Glomerular endothelial cell (primary cell): ENCODE data around the gene HCFC1R1. TPM values are rescaled to one million over a fixed set of nuclear protein-coding genes. Genes with fewer than 3 reads are reported as not detected.

Source experiments
- DNase-seq: peaks from one replicate; pipeline ENCODE4 v3.0.0-alpha.2; 2011; ENCODE audit warnings: low read depth, low spot score; ENCODE audit errors: extremely low read depth
- total RNA-seq: library from RNA; depleted of rRNA; stranded (reverse); fragments of >200 nt; gene quantifications from 2 replicates; pipeline ENCODE4 v1.2.3, GENCODE V29; 2015

The HCFC1R1 gene
- total RNA-seq, 1 donor from 2014 or later: 24.7 TPM

DNA sequence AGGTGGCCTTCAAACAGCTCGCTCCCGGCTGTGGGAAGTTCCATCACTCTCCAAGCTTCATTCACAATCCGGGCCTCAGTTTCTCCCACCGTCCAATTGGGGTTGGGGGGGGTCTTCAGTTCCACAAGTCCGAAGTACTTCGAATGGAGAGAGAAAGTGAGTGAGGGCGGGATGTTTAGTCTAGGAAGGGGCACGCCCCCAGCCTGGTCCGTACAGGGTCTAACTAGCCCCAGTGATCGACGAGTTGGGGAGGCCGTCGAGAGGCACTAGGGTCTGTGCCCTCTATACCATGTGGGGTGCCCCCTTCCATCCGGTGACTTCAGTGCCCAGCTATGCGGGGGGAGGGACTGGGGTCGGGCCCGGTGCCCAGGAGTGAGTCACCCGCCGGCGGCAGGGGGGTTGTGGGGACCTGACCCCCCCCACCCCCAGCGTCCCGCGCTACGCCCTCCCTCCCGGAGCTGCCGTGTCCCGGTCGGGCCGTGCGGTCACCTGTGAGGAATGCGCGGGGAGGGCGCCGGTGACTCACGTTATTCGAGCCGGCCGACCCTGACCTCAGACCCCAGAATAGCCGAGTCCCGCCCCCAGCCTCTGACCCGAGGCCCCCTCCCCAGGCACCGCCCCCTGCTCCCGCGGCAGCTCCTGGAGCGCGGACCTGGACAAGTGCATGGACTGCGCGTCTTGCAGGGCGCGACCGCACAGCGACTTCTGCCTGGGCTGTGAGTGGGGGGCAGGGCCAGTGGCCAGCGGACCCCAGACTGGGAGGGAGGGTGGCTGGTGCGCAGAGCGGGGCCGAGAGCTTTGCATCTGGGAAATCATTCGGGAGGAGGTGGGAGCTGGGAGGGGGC, 2.9 kb downstream of the HCFC1R1 start:
- DNase-seq: no peak

DNA sequence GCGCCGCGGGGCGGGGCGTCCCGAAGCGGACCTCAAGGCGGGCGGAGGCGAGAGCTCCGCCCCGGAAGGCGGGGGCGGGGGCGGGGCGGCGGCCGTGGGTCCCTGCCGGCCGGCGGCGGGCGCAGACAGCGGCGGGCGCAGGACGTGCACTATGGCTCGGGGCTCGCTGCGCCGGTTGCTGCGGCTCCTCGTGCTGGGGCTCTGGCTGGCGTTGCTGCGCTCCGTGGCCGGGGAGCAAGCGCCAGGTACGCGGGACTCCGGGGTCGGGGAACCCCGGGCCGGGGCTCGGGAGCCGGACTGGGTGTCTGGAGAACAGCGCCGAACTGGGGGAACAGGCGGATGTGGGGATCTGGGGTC, 3.5 kb downstream of the HCFC1R1 start, which contains the start of gene TNFRSF12A:
Gene TNFRSF12A, plus strand, starts transcription at position 122 of the 357 bp plus-strand sequence. Its CDS starts 30 bp downstream, at position 152.
- no peak for DNase-seq

DNA sequence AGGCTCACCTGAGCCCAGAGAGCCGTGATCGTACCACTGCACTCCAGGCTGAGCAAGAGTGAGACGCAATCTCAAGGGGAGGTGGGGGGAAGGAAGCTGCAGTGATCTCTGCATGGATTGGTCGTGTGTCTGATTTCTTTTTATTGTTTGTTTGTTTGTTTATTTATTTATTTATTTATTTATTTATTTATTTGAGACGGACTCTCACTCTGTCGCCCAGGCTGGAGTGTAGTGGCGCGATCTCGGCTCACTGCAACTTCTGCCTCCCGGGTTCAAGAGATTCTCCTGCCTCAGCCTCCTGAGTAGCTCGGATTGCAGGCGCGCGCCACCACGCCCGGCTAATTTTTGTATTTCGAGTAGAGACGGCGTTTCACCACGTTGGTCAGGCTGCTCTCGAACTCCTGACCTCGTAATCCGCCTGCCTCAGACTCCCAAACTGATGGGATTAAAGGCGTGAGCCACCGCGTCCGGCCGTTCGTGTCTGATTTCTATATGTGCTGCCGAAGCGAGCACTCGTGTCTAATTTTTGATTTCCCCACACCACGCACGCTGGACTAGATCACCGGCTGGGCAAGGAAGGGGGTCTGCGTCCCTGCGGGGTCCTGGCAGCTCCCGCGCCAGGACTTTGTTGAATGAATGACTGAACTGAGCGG, 4.0 kb downstream of the HCFC1R1 start:
- DNase-seq: no peak

DNA sequence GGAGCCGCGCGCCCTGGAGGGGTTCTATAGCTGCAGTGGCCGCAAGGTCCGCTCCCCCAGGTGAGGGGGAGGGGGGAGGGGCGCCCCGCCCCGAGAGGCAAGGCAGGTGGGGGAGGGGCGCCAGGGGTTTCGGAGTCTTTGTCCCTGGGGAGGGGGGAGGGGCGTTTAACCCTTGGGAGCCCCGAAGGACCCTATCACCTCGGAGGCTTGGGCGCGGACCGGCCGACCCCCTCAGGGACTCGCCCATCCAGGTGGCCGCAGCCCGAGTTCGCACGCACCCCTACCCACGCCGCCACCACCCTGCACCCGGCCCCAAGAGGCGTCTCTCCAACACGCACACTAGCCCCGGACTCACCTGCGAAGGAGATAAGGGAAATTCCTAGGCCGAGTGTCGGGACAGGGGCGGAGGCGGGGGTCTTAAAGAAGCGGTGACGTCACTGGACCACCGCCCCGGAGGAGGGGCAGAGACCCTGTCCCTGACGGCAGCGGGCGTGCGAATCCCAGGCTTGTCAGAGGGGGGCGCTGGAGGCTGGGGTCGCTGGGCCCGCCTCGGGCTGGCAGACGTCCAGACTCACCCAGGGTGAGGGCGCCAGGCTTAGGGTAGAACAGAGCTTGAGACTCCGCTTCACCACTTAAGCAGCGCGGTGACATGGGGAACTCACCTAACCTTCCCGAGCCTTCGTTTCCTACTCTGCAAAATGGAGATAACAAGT, 5.8 kb downstream of the HCFC1R1 start, which contains the start of gene CLDN6:
Gene CLDN6, minus strand, starts transcription at position 390 of the 713 bp plus-strand sequence. CDS start 2,162 bp downstream, outside the sequence.
- no peak for DNase-seq

DNA sequence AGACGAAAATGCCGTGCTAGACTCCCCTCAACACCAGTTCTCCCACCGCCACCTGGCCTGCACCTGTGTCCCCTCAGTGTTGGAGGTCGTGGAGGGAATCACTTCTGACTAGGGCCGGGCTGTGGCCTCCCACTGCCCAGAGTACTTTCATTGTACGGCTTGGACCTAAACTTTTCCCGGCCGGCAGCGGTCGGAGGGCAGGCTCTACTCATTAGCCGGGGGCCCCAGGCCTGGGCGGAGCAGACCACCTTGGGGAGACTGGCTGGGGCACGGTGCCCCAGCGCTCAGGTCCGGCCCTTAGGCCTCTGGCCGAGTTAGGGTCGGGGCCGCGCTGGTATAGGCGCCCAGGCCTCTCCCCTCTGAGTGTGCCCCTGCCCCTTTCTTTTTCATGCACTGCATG, 6.4 kb downstream of the HCFC1R1 start:
- no peak for DNase-seq

DNA sequence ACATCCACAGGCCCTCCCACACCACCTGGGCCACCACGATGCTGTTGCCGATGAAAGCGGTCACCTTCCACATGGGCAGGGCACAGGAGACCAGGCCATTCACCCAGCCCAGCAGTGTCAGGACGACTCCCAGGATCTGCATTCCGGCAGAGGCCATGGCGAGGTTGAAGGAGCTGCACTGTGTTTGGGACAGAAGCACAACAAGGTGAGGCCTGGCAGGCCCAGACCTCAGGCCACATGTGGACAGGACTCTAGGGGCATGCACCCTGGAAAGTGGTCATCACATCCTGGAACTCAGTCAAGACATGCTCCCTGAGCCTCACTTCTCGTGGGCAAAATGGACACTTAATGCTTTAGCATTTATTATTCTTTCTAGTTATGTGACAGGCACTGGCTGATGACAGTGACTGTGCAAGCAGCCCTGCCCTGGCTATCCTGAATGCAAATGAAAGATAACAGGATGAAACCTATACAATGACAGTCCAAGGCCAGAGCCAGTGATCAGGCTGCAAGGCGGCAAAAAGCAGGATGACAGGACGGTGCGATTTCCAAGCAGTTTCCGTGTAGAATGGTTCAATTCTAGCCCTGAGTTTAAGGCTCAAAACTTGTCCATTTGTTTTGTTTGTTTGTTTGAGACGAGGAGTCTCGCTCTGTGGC, 7.7 kb downstream of the HCFC1R1 start:
- no peak for DNase-seq

DNA sequence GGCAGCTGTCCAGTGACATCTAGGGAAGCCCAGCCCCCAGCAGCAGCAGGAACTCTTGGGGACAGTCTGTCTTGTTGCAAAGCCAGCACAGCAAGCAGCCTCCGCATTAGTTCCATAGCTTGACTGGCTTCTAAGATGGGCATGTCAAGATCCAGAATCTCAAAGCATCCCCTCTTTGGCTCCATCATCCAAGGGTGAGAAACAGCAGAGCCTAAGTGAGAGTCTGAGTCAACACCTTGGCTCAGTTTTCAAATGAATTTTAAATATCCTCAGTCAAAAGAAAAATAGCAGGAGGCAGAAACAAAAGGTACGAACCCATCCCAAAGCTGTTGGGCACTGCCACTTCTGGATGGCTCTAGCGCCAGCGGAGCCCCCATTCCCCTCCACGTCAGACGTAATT, 8.8 kb downstream of the HCFC1R1 start:
- DNase-seq: no peak

DNA sequence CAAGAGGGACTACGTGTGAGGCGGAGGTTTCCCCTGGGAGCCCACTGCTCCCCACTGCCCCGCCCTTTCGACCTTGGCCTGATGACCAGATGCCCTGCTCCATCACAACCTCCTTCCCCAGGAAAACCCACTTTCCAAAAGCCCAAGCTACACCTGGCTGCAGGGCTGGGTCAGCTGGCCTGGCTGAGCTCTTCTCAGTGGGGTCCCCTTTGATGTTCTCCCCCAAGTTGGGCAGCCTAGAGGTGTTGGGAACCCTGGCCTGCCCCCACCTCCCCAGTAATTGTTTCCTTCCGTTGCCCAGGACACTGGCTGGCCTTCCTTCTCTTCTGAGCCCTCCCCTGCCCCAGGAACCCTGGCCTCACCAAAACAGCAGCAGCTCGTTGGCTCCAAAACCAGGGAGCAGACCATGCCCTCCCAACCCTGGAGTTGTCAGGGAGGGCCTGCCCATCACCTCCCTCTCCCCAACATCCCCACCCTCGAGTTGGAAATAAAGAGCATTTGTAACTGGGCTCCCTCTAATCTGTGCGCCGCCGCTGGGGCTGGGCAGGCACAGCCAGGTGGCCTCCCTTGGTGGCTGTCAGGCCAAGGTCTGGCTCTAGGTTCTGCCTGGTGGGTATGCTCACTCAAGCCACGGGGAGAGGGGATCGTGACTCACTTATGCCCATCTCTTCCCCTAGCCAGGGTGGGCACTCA, 9.6 kb downstream of the HCFC1R1 start:
- DNase-seq: no peak

DNA sequence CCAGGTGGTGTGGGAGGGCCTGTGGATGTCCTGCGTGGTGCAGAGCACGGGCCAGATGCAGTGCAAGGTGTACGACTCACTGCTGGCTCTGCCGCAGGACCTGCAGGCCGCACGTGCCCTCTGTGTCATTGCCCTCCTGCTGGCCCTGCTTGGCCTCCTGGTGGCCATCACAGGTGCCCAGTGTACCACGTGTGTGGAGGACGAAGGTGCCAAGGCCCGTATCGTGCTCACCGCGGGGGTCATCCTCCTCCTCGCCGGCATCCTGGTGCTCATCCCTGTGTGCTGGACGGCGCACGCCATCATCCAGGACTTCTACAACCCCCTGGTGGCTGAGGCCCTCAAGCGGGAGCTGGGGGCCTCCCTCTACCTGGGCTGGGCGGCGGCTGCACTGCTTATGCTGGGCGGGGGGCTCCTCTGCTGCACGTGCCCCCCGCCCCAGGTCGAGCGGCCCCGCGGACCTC, 10.2 kb downstream of the HCFC1R1 start:
- DNase-seq: no peak

DNA sequence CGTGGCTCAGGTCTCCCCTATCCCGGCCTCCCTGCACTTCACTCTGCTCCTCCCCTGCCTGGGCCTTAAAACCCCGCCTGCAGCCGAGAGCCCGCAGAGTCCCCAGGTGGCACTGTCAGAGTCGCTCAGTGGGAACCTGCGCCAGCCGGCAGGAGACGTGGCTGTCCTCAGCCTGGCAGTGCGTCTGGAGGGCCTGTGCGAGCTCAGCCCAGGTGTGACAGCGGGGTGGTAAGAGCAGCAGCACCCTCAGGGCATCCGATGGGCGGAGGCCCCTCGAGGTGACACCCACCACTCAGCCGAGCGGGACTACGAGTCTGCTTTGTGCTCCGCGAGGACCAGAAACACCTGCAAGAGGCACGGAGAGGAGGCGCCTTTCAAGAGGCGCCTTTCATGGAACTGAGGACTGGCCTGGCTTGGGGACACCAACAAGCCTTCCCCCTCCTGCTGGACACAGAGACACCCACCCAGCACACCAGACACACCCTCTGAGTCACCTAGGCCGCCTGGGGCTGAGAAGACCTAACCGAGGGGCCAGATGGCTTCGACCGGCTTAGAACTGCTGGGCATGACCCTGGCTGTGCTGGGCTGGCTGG, 10.8 kb downstream of the HCFC1R1 start, which contains the start of gene CLDN9:
Gene CLDN9, plus strand, starts transcription at position 96 of the 593 bp plus-strand sequence. Its CDS starts 440 bp downstream, at position 536.
- no peak for DNase-seq

DNA sequence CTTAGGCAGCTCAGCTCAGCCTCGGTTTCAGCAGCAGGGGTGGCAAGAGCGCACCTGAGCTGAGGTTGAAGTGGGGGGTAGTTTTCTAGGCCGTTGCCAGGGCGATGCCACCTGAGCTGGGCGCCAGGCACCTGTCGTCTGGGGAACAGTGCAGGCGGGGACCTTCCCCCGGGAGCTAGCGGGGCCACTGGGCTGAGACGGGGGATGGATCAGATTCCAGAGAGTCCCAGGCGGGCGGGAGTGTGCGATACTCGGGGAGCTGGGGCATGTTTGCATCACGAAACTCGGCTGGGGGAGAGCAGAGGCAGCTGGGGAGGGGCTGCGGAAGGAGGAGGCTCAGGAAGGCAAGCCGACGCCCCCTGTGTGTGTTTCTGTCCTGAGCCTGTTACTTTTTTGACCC, 11.5 kb downstream of the HCFC1R1 start:
- no peak for DNase-seq

DNA sequence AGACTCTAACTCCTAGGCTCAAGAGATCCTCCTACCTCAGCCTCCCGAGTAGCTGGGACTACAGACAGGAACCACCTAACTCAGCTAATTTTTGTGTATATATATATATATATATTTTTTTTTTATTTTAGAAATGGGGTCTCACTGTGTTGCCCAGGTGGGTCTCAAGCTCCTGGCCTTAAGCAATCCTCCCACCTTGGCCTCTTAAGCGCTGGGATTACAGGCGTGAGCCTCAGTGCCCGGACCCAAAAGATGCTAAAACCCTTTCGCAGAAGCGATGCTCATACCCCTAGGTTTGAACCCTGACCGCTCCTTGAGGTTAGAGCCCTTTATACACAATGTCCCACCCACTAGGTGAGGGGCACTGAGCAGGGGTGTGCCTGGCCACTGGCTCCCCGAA, 13.2 kb downstream of the HCFC1R1 start:
- no peak for DNase-seq

DNA sequence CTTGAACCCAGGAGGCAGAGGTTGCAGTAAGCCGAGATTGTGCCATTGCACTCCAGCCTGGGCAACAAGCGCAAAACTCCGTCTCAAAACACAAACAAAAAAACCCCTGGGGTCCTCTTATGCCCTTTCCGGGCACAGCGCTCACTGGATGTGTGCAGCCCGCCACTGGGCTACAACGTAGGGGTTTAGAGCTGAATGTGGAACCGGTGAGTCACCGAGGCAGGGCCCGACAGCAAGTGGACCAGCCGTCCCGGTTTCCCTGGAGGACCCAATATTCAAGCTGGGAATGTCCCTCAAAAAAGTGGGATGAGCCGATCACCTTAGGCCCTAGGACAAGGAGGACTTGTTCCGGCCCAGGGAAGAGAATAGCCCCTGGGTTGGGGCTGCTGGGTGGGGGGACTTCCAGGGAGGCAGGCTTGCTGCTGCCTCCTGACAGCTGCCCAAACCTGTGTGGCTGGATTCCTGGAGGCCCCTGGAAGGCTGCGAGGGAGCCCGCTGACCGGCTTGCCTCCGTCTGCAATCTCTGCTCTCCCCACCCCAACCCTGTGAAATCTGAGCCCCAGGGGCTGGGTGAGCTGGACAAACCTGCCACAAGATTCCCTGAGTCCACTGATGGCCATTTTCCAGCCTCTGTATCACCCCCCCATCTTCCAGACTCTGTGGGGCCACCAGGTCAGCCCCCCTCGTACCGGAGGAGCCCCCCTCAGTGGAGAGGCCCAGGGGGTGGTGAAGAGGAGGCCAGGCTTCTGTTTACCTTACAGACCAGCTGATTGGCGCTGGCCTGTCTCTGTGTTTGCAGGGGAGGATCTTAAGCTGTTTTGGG, 14.0 kb downstream of the HCFC1R1 start:
- no peak for DNase-seq

DNA sequence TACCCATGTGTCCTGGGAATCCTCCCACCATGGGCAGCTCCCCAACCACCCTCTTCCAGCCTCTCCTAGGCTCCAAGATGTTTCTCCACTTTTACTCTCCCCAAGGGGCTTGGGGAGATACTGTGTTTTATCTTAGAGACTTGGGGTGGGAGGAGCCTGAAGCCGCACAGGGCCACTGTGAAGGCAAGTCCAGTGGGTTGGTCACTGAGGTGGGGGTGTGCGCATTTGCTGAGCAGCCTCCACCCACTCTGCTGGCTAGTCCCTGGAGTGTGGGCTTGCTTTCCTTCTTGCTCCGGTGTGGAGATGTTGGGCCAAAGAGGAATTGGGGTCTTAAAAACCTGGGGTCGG, 15.1 kb downstream of the HCFC1R1 start:
- no peak for DNase-seq

DNA sequence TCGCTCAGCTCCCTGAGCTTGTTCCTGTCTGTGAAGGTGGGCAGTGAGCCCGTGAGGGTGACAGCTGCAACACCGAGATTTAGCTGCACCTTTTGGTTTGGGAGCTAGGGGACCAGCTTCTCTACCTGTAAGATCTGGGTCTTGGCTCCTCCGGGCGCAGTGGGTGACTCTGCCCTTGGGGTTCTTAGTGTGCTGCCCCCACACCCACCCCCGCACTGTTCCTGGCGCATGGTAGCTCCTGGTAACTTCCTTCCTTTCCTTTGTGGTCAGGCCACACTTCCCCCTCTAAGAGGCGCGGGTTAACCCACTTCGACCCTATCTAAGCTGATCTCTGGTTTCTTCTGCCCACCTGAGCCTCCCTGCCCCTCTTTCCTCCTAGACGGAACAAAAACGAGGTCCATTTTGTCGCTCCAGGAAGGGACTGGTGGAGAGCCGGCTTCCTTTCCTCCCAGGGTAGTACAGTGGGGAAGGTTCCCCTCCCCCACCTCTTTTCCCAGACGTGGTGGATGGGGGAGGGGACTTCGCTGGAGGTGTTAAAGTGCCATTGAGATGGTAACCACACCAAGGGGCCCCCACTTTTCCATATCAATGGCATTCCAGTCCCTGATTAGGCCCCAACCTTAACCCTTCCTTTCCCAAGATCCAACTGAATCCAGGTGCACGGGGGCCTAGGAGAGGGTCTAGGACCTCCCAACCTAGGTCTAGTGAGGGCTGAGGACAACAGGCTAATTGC, 15.6 kb downstream of the HCFC1R1 start:
- DNase-seq: no peak

DNA sequence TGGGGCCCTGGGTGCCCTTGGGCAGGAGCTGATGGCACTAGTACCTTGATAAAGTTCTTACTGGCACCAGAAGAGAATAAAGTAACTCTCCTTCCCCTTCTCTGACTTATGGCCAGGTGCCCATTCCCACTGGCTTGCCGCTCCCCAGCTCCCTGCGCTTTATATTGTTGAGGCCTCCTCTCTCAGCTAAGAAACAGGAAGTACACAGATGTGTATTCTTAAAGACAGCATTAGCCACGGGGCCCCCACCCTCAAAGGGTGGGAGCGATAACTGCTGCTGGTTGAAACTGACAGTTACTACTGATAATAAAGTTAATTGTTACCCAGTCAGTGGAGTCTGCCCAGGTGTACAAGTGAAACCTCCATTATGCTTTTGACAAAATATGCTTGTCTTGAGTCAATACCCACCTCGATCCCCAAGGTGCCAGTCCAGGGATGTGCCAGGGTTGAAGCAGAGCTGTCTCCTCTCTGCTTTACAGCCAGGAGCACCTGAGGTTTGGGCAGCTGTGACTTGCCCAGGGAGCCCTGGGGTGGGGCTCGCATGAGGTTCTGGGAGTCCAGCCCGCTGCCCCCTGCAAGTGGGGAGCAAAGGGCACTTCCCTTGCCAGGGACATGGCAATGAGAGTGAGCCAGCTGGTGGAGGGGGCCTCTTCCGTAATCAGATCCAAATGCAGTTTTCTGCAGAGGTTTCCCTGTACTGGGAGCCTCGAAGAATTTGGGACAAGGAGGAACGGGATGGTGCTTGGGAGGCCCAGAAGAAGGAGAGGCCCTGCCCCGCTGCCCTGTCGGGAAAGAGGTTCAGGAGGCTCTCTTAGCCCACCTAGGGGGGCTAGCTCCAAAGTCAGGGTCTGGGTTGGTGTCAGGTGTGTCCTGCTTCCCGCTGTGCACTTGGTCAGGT, 16.4 kb downstream of the HCFC1R1 start:
- DNase-seq: no peak

DNA sequence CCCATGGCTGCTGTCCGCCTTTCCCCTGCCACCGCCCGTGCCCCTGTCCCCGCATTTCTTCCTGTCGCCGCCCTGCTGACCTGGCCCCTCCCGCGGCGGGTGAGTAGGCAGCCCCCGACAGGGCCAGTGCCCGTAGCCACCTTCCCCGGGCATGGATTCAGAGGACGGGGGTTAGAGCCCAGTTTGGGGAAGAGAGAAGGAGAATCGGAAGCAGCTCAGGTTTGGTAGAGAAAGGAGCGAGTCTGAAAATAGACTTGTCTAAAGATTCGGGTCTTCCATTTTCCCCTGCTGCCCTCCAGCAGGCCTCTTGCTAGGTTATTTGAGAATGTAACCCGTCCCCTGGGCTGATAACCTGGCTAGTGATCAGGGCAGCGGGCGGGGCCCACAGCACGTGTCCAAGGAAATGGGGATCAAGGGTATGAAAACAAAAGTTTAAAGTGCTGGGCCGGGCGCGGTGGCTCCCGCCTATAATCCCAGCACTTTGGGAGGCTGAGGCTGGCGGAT, 18.9 kb downstream of the HCFC1R1 start:
- DNase-seq: no peak
